Measurements from ENCODE around the gene MECR.
A peak's percentile ranks its signal among the peaks of the same experiment; 100 is the strongest.

The MECR gene

DNA sequence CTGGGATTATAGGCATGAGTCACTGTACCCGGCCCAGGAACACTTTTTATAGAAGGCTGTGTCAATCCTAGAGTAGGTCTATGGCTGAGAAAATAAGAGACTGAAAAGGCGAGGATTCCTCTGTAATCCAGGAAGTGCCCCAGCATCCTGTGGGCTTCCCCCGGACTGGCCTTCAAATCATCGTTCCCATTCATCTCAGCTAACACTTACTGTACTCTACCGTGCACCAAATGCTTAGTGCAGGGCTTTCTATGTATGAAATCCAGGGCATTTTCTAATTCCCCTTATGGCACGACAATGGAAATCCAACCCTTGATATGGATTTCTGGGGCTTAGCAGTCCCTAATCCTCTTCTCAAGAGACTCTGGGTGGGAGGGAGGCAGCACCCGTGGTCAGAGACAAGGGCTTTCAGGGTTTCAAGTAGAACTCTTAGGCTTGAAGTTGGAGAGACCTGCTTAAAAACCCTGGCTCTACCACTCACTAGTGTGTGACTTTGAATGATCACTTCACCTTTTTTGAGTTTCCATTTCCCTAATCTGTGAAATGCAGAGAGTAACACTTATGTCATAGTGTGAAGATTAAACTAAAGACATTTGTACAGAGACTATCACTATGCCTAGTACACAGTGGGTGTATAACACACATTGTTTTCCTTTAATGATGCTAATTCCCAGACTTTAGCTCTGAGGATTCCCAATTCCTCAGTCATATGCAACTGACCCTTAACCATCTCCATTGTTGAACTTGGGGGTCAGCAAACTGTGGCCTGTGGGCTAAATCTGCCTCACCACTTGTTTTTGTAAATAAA is 20.3 kb downstream of the MECR start:
- no peak for DNase-seq (ENCODE audit: low read depth, low spot score)
- Histone ChIP-seq H3K4me3 (no peak overlapping the region), H3K9ac (ENCODE audit: insufficient read length) (no peak overlapping the region), H3K36me3 (ENCODE audit: insufficient read depth, low read length) (peaks cover 53% of the 10 kb centered on the region), H3K27ac (no peak overlapping the region), H3K9me3 (ENCODE audit: low read depth, low read length) (no peaks in the 10 kb centered on the region)
- no peak for TF ChIP-seq FOXP2 (optimal IDR thresholded peaks at IDR 0.05; ENCODE audit: control extremely low read depth, extremely low read length, insufficient read depth)
- TF ChIP-seq POLR2AphosphoS5 (IDR thresholded peaks at IDR 0.05; ENCODE audit: borderline replicate concordance, low read depth, low read length): no peak
- no peak for TF ChIP-seq EZH2 (IDR thresholded peaks at IDR 0.05)

DNA sequence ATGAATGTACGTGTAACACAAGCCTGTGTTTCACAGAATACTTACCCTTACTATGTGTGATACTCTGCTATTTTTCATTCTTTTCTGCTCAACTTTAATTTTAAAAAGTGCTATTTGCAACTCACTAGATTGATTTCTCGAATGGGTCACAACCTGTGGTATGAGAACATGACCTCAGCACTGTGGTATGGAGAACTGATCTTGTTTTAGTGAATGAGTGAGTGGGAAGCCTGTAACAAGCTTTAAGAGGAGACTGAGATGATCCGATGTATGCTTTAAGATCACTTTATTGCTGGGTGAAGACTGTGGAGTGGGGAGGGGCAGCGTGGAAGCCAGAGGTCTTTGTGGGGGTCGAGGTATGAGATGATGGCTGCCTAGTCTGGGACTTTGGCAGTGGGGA is 21.6 kb downstream of the MECR start:
- Histone ChIP-seq H3K4me3 (no peak overlapping the region), H3K9me3 (ENCODE audit: low read depth, low read length) (no peaks in the 10 kb centered on the region), H3K27ac (no peak overlapping the region), H3K36me3 (ENCODE audit: insufficient read depth, low read length) (peaks cover 42% of the 10 kb centered on the region), H3K9ac (ENCODE audit: insufficient read length) (no peak overlapping the region)
- no peak for TF ChIP-seq POLR2AphosphoS5 (IDR thresholded peaks at IDR 0.05; ENCODE audit: borderline replicate concordance, low read depth, low read length)
- no peak for TF ChIP-seq FOXP2 (optimal IDR thresholded peaks at IDR 0.05; ENCODE audit: control extremely low read depth, extremely low read length, insufficient read depth)
- no peak for TF ChIP-seq EZH2 (IDR thresholded peaks at IDR 0.05)
- no peak for DNase-seq (ENCODE audit: low read depth, low spot score)

DNA sequence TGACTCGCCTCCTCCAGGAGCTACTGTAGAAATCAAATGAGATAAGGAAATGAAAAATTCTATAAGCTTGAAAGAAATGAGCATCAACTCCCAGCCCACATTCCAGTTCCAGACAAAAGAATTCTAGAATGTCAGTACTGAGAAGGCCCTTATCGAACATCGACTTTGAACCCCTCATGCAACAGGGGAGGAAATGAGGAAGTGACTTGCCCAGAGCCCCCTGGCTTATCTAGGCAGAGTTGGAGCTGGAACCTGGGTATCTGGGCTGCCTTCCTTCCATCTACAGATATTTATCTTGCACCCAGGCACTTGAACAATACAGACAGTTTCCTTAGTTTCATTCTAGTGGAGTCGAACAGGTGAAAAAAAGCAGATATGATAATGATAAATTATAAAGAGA is 22.3 kb downstream of the MECR start:
- Histone ChIP-seq H3K4me3 (no peak overlapping the region), H3K36me3 (ENCODE audit: insufficient read depth, low read length) (peaks cover 37% of the 10 kb centered on the region), H3K27ac (no peak overlapping the region), H3K9ac (ENCODE audit: insufficient read length) (no peak overlapping the region), H3K9me3 (ENCODE audit: low read depth, low read length) (no peaks in the 10 kb centered on the region)
- DNase-seq (ENCODE audit: low read depth, low spot score): no peak
- TF ChIP-seq POLR2AphosphoS5 (IDR thresholded peaks at IDR 0.05; ENCODE audit: borderline replicate concordance, low read depth, low read length) (no peak), FOXP2 (optimal IDR thresholded peaks at IDR 0.05; ENCODE audit: control extremely low read depth, extremely low read length, insufficient read depth) (no peak), EZH2 (IDR thresholded peaks at IDR 0.05) (no peak)

DNA sequence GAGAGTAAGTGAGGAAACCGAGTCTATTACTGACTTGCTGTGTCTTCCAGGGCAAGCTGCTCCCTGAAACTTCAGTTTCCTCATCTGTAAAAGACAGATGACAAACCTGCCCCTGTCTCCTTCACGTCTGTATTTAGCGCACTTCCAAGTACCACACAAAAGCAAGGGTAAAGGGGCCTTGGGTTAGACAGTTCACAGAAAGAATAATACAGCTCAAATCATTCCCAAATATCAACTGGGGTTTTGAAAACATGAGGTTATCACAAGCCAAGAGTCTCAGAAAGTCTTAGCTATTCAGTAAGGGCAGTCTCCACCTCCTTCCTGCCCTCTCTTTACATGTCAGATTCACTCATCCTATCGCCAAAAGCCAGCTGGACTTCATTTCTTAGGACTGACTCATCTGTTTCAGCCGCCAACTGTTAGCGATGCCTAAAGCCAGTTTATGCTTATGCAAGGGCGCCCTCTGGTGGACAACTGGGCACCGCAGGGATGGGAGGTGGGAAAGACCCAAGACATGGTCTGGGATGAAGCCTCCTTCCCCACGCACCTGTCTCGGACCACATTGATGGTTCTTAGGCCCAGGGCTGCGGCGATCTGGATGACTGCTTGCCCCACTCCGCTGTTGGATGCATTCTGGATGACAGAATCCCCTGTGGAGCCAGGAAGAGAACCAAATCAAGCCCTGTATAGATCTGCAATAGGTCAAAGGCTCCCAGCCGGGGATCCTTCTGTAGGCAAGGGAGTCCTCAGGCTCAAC is 28.0 kb downstream of the MECR start:
- H3K36me3 ChIP-seq (ENCODE audit: insufficient read depth, low read length): peaks cover 44% of the 10 kb centered on the region
- H3K9me3 ChIP-seq (ENCODE audit: low read depth, low read length): no peaks in the 10 kb centered on the region
- TF ChIP-seq POLR2AphosphoS5 (IDR thresholded peaks at IDR 0.05; ENCODE audit: borderline replicate concordance, low read depth, low read length) (no peak), FOXP2 (optimal IDR thresholded peaks at IDR 0.05; ENCODE audit: control extremely low read depth, extremely low read length, insufficient read depth) (no peak), EZH2 (IDR thresholded peaks at IDR 0.05) (no peak)
- H3K27ac ChIP-seq: no peak overlapping the region
- H3K9ac ChIP-seq (ENCODE audit: insufficient read length): no peak overlapping the region
- H3K4me3 ChIP-seq: no peak overlapping the region
- peak; percentile 42 for DNase-seq (ENCODE audit: low read depth, low spot score)

DNA sequence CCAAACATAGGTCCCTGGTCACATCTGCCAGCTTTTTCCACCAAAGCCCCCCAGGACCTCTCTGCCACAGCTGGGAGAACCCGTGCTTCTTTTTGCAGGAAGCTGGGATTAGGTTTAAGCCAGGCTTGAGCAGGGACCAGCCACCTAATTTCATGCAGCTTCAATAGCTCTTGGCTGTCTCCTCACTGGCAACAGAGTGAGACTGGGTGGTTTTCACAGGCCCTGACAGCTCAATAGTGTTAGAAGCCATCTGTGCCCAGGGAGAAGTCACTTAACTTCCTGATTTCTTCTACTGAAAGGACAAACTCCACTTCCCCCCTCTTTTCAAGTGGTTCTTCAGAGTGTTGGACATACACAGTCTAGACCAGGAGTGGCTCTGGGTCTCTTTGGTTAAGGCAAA is 28.7 kb downstream of the MECR start:
- no peak overlapping the region for H3K4me3 ChIP-seq
- no peaks in the 10 kb centered on the region for H3K9me3 ChIP-seq (ENCODE audit: low read depth, low read length)
- H3K27ac ChIP-seq: peak overlapping the region; percentile 11
- no peak overlapping the region for H3K9ac ChIP-seq (ENCODE audit: insufficient read length)
- TF ChIP-seq POLR2AphosphoS5 (IDR thresholded peaks at IDR 0.05; ENCODE audit: borderline replicate concordance, low read depth, low read length): no peak
- no peak for TF ChIP-seq FOXP2 (optimal IDR thresholded peaks at IDR 0.05; ENCODE audit: control extremely low read depth, extremely low read length, insufficient read depth)
- TF ChIP-seq EZH2 (IDR thresholded peaks at IDR 0.05): no peak
- DNase-seq (ENCODE audit: low read depth, low spot score): no peak
- H3K36me3 ChIP-seq (ENCODE audit: insufficient read depth, low read length): peaks cover 44% of the 10 kb centered on the region

DNA sequence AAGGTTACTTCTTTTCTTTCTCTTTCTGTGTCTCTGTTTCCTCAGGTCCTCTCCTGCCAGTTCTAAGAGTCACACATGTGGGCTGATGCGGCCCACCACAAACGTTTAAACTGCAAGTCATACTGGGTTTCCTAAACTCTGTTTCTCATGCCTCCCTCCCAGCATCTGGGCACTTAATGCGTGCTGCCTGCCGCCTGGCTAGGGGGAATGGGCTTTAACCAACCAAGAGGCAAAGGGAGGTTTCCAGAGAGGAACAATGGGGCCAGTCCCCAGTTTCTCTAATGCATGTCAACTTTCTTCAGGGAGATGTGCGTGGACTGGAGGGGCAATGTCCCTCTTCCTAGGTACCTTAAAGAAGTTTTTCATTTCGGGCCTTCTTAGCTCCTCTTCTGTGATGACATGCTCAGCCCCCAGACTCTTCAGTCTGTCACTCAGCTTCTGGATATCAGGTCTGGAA is 29.1 kb downstream of the MECR start:
- TF ChIP-seq POLR2AphosphoS5 (IDR thresholded peaks at IDR 0.05; ENCODE audit: borderline replicate concordance, low read depth, low read length) (no peak), EZH2 (IDR thresholded peaks at IDR 0.05) (no peak), FOXP2 (optimal IDR thresholded peaks at IDR 0.05; ENCODE audit: control extremely low read depth, extremely low read length, insufficient read depth) (no peak)
- Histone ChIP-seq H3K36me3 (ENCODE audit: insufficient read depth, low read length) (peaks cover 41% of the 10 kb centered on the region), H3K27ac (peak overlapping the region; percentile 53), H3K4me3 (no peak overlapping the region), H3K9ac (ENCODE audit: insufficient read length) (peak overlapping the region; percentile 7), H3K9me3 (ENCODE audit: low read depth, low read length) (no peaks in the 10 kb centered on the region)
- DNase-seq (ENCODE audit: low read depth, low spot score): no peak

DNA sequence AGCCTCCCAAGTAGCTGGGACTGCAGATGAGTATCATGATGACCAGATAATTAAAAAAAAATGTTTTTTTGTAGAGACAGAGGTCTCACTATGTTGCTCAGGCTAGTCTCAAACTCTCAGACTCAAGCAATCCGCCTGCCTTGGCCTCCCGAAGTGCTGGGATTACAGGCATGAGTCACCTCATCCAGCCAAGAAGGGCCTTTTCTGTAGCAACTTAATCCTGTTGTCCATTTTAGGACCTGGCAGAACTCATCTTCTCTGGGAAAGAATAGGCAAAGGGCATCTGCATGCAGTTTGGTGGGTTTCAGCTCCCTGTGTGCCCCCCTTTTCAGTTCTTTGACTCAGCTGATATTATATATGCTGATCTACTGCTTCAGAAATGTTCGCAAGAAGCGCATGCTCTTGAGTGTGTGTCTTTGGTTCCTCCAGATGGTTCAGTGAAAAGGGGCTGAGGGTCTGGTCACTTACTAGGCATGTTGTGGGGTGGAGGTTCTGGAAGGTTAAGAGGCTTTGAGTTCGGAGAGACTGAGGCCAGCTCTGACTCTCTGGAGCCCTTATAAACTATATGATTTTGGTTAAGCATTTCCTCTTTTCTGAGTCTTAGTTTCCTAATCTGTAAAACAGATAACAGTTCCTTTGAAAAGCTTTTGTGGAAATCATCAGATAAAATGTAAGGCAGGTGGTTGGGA is 29.7 kb downstream of the MECR start:
- Histone ChIP-seq H3K36me3 (ENCODE audit: insufficient read depth, low read length) (peaks cover 37% of the 10 kb centered on the region), H3K9me3 (ENCODE audit: low read depth, low read length) (no peaks in the 10 kb centered on the region), H3K9ac (ENCODE audit: insufficient read length) (peak overlapping the region; percentile 7), H3K4me3 (no peak overlapping the region), H3K27ac (peak overlapping the region; percentile 53; the same call in 1 of the 2 replicates)
- TF ChIP-seq POLR2AphosphoS5 (IDR thresholded peaks at IDR 0.05; ENCODE audit: borderline replicate concordance, low read depth, low read length) (no peak), FOXP2 (optimal IDR thresholded peaks at IDR 0.05; ENCODE audit: control extremely low read depth, extremely low read length, insufficient read depth) (no peak), EZH2 (IDR thresholded peaks at IDR 0.05) (no peak)
- DNase-seq (ENCODE audit: low read depth, low spot score): no peak

DNA sequence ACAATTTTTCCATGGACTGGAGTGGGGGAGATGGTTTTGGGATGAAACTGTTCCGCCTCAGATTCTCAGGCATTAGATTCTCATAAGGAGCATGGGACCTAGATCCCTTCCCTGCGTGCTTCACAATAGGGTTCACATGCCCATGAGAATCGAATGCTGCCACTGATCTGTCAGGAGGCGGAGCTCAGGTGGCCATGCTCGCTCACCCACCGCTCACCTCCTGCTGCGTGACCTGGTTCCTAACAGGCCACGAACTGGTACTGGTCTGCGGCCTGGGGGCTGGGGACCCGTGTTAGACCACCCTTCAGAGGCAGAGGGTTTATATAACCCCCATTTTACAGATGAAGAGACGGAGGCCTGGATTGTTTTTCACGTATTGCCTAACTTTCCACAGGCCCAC is 32.7 kb downstream of the MECR start:
- Histone ChIP-seq H3K4me3 (no peak overlapping the region), H3K36me3 (ENCODE audit: insufficient read depth, low read length) (peaks cover 41% of the 10 kb centered on the region), H3K9me3 (ENCODE audit: low read depth, low read length) (no peaks in the 10 kb centered on the region), H3K9ac (ENCODE audit: insufficient read length) (no peak overlapping the region), H3K27ac (no peak overlapping the region)
- no peak for TF ChIP-seq POLR2AphosphoS5 (IDR thresholded peaks at IDR 0.05; ENCODE audit: borderline replicate concordance, low read depth, low read length)
- no peak for TF ChIP-seq FOXP2 (optimal IDR thresholded peaks at IDR 0.05; ENCODE audit: control extremely low read depth, extremely low read length, insufficient read depth)
- no peak for TF ChIP-seq EZH2 (IDR thresholded peaks at IDR 0.05)
- DNase-seq (ENCODE audit: low read depth, low spot score): no peak

All from SK-N-MC (cell line).